ENCODE data around the gene CANT1.
A peak's percentile ranks its signal among the peaks of the same experiment; 100 is the strongest.
"Not testable (repeated sequence)": the region's sequence is repeated elsewhere in the genome, so short reads cannot be mapped to it uniquely, and the experiment has no call there.

Gene CANT1

DNA sequence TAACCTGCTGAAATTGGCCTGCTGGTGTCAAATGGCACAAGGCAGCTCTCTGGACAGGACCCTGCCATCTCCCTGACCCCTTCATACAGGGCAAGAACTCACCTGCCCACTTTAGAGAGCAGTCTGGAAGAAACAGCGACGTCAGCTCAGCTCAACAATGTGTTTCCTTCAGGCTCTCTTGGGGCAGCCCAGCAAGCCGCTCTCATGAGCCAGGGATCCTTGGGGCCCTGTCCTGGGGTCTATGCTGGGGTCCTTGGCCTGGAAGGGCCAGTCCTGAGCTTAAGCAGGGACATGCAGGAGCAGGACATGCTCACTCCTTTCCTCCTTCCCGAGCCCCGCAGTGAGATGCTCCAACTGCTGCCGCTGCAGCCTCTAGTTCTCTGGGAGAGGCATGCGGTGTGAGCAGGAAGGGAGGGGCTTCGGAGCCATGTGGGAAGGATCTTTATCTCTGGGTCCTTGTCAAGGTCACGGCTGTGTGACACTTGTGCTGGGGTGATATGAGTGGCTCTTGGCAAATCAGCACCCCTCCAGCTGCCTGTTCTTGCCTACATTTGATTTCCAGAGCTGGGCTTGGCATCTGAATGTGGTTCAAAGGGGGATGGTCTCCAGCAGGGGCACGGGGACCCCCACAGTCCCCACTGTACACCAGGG, 17.8 kb upstream of the CANT1 start:
- no peak for DNase-seq (ENCODE audit: low spot score)

- DNase-seq (ENCODE audit: low spot score): no peak
Observed at GRCh38 chr17:79026376-79027273, 17.1 kb upstream of the CANT1 start.

DNA sequence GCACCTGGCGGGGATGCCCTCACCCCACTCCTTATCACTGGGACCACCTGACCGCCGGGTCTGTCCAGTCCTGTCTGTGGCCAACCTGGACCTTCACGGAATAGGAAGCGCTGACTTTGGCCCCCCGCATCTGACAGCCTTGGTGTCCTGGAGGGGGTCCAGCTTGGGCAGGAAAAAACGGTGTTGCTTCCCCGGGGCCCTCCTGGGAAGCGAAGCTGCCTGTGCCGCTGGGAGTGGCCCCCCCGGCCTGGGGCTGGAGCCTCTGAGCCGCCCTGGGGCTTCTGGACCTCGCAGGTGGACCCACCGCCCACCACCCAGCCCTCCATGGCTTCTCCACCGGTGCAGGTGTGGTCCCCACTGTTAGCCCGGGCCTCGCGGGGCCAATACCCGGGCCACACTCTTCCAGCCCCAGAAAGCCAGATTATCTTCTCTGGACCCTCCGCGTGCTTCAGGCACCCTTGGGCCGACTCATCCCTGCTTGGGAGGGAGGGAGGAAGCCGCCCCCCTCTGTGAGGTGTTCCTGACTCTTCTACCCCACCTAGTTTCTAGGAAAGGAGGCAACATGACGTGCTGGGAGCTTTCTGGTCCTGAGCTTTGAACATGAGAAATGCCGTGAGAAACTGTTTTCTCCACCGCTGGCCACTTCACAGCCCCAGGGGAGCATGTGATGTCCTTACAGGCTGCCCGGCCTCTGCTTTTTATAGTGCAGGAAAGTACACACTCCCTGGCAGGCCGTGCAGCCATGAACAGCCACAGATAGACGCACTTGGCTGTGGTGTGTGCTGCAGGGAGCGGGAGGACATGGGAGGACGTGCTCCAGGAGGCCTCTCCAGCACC, 15.6 kb upstream of the CANT1 start:
- no peak for DNase-seq (ENCODE audit: low spot score)

- peak; percentile 38 for DNase-seq (ENCODE audit: low spot score)
Observed at GRCh38 chr17:79023886-79024771, 14.6 kb upstream of the CANT1 start, which contains the start of gene C1QTNF1. C1QTNF1 (plus strand) TSS chr17:79024169; CDS start chr17:79043969, 19,800 bp downstream.

DNA sequence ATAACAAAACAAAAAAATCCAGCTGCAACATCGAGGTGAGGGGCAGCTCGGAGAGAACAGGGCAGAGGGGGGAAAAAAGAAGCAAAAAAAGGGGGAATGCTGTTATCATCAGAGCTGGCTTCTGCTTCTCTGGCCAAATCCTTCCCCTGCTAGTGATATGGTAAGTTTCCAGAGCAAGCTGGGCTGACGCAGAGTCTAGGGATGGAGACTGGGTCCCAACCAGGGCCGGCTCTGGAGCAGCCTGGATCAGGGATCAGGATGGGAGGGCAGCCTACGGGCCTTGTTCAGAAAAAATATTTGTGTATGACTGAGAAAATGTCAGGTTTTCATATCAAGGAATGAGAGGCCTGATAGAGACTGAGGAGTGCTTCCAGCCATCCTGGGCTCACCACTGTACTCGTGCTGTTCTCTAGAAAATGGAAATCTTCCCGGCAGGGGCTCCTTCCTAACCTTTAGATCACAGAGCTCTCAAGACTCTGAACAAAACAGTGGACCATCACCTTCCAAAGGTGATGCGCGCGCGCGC, 13.7 kb upstream of the CANT1 start:
- DNase-seq (ENCODE audit: low spot score): no peak

- DNase-seq (ENCODE audit: low spot score): no peak
Observed at GRCh38 chr17:79022507-79022991, 13.0 kb upstream of the CANT1 start.

DNA sequence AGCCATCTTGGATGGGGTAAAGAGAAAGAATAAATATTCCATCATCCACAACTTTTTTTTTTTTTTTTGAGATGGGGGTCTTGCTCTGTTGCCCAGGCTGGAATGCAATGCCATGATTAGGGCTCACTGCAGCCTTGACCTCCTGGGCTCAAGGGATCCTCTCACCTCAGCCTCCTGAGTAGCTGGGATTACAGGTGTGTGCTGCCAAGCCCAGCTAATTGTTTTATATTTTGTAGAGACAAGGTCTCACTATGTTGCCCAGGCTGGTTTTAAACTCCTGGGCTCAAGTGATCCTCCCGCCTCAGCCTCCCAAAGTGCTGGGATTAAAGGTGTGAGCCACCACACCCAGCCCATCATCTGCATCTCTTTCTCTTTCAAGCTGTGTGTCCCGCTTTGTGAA, 12.4 kb upstream of the CANT1 start:
- DNase-seq (ENCODE audit: low spot score): not testable (repeated sequence)

DNA sequence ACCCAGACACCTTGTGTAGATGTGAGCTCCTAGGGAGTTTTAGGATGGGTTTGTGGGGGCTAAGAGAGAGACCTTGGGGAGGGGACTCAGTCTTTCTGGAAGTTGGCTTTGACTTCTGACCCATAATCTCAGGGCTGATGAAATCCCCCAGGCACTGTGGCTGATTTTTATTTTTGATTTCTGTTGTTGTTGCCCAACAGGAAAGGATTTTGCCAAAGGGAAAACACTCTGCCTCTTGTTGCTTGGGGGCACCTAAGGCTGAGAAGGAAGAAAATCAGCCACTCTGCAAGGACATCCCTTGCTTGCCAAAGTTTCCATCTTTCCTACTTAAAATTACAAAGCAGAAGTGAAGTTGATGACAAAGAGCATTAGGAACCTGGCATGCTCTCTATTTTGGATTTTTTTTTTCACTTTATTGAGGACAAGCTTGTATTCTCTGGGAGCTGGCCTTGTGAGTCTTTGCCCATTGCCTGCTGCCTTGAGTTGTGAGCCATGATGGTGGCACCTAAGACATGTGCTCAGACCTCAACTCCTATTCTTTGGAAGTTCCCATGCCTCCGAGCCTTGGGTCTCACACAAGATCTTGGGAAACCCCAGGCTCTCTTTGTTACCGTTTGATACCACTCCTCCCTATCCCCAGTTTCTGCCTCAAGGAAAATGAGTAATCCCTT, 11.2 kb upstream of the CANT1 start:
- DNase-seq (ENCODE audit: low spot score): no peak

DNA sequence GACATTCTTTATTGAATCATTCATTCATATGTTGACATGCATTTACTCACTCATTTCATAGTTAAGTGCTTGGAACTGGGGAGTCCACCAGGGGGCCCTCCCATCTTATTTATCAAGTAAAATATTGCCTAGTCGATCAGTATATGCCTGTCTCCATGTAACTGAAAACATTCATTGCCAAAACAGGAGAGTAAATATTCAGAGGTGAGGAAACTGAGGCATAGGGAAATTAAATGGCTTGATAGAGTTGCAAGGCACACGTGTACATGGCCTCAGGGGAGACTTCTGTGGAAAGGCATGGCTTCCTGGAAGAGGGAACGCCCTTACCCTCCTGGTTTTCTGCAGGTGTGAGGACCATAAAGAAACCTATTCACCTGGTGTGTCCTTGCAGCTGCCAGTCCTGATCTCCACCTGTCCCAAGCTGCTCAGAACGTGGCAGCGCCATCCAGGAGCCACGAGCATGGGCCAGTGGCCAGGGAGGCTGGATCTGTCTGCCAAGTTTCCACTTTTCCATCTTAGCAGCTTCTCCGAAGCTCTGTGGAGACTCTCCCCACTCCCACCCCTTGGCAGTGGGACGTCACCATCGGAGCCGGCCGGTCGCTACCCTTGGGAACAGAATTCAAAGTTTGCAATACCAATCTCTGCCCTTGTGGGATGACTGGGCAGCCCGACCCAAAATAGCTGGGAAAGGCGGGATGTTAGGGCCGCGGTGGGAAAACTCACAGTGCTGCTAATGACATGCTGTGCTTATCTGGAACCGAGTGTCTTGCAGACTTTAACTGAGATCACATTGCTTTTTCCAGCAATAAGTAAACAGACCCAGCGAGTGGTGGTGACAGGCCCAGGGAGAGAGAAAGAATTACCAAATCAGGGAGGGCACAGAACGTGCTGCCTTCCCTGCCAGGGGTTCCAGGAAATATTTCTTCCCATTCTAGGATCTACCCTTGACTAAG, 10.3 kb upstream of the CANT1 start:
- no peak for DNase-seq (ENCODE audit: low spot score)

DNA sequence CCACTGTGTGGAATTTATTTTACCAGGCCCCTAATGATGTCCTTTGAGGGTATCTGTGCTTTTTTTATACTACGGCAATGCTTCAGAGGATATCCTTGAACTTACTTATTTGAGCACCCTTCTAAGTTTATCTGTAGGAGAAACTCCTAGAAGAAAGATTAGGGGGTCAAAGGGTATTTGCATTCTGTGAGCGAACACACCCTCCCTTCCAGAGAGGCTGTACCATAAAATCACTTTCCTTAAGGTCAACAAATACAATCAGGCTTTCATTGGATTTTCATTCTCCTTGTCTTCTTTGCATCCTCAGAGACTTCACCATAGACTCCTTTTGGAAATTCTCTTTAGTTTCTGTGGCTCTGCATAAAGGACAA, 9.7 kb upstream of the CANT1 start:
- no peak for DNase-seq (ENCODE audit: low spot score)

DNA sequence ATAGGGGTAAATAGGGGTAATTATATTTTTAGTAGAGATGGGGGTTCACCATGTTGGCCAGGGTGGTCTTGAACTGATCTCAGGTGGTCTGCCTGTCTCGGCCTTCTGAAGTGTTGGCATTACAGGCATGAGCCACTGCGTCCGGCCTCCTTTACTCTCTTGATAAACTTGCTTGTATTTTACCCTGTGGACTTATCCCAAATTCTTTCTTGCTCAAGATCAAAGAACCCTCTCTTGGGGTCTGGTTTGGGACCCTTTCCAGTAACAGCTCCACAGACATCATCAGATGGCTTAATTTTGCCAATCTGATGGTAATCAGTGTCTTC, 8.8 kb upstream of the CANT1 start:
- DNase-seq (ENCODE audit: low spot score): no peak

- DNase-seq (ENCODE audit: low spot score): no peak
Observed at GRCh38 chr17:79017546-79018369, 8.2 kb upstream of the CANT1 start.

GRCh38 chr17:79014158-79014758, 4.7 kb upstream of the CANT1 start:
- no peak for DNase-seq (ENCODE audit: low spot score)

DNA sequence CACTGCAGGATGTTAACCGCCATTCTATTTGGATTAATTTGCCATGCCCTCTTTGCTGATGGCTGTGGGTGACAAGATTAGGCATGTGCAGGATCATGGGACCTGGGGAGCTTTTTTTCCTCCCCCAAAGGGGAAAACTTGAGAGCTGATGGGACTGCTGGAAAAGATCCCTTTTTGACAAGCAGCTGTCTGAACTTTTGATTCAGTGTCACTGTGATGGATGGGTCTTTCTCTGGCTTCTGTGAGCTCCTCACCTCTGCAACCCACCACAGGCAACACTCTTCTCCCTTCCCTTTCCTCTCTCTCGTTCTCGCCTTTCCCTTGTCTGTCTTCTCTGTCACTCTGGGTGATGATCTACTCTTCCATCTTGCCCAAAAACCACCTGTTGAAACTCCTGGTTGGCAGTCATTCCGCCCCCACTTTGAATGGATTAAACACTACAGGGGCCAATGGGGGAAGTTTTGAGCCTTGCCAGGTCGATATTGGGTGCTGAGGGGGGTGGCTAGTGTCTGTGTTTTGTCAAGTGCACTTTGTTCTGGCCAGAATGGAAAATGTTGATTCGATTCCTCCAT, 3.1 kb upstream of the CANT1 start:
- DNase-seq (ENCODE audit: low spot score): no peak

- DNase-seq (ENCODE audit: low spot score): no peak
Observed at GRCh38 chr17:79011451-79012147, 2.0 kb upstream of the CANT1 start.

- DNase-seq (ENCODE audit: low spot score): no peak
Observed at GRCh38 chr17:79010304-79010646, 711 bp upstream of the CANT1 start.

- DNase-seq (ENCODE audit: low spot score): peak; percentile 3
Observed at GRCh38 chr17:79008666-79009387, 737 bp downstream of the CANT1 start.

Data from germinal center (tissue), 1 donor.